A549 (cell line): ENCODE data around the gene HADHB. TPM values are rescaled to one million over a fixed set of nuclear protein-coding genes. Genes with fewer than 3 reads are reported as not detected.
A peak's percentile ranks its signal among the peaks of the same experiment; 100 is the strongest.

Experiments
- ATAC-seq, 2 experiments: fragments of 200-7000 bp in 1 of 2; fragments of >200 bp in 1 of 2; cut with Nextera tagmentation in 1 of 2; cut with Tn5 transposase in 1 of 2; 3 replicates each; pipeline versions ENCODE4 v1.8.0 to v1.9.1; 2018 to 2020; ENCODE audit warnings: mild to moderate bottlenecking in 1 of 2, moderate library complexity in 1 of 2
- CTCF ChIA-PET: fragments of 300-600 bp; sonication (Branson Sonifier 250); formaldehyde crosslinking; extraction: SDS; loops from one replicate; lab custom pipeline; 2021; ENCODE audit warnings: antibody characterized with exemption, inconsistent platforms; lab: Yijun Ruan, JAX
- POLR2A ChIA-PET: fragments of 350-600 bp; formaldehyde crosslinking; extraction: SDS; loops from one replicate; lab custom pipeline; 2021; ENCODE audit warnings: antibody characterized with exemption, inconsistent platforms; lab: Yijun Ruan, JAX
- DNase-seq, 2 experiments: peaks; one replicate each; pipeline versions ENCODE4 v3.0.0 to v3.0.0-alpha.2; 2011 to 2016; ENCODE audit warnings: low read depth in 1 of 2, low spot score in 1 of 2
- FAIRE-seq: peaks from 2 replicates; lab custom pipeline; 2011; peaks lifted over from hg19 to GRCh38; lab: Jason Lieb, UNC
- H3K27ac ChIP-seq, 2 experiments: fragments of >200 bp; sonication (Bioruptor Twin); formaldehyde crosslinking; 3 replicates each; pipeline ENCODE4 v1.5.1; 2016 to 2017
- H3K4me1 ChIP-seq: fragments of >200 bp; sonication (Bioruptor Twin); formaldehyde crosslinking; 3 replicates; pipeline ENCODE4 v1.6.1; 2016
- H3K4me2 ChIP-seq: fragments of >200 bp; sonication (Bioruptor Twin); formaldehyde crosslinking; 3 replicates; pipeline ENCODE4 v1.6.1; 2016
- H3K4me3 ChIP-seq: fragments of >200 bp; sonication (Bioruptor Twin); formaldehyde crosslinking; 3 replicates; pipeline ENCODE4 v1.5.1; 2016
- H3K9me3 ChIP-seq: fragments of >200 bp; sonication (Bioruptor Twin); formaldehyde crosslinking; 3 replicates; pipeline ENCODE4 v1.6.1; 2016
- ATOH8 ChIP-seq: fragments of 250-450 bp; sonication (Bioruptor Pico); IDR thresholded peaks from 2 replicates; pipeline ENCODE4 v1.5.0; 2020; ENCODE audit warnings: low read depth, mild to moderate bottlenecking, moderate library complexity
- CBX2 ChIP-seq: fragments of 200-600 bp; sonication (generic); IDR thresholded peaks from 2 replicates; pipeline ENCODE4 v1.6.1; 2016; ENCODE audit warnings: low read depth, mild to moderate bottlenecking, borderline replicate concordance
- CEBPB ChIP-seq, 2 experiments: fragments of >200 bp in 1 of 2; sonication (Bioruptor Twin) in 1 of 2; formaldehyde crosslinking in 1 of 2; IDR thresholded peaks; 2 replicates each; pipeline ENCODE4 v1.6.1; 2012 to 2016
- EP300 ChIP-seq, 2 experiments: fragments of >200 bp; sonication (Bioruptor Twin); formaldehyde crosslinking; IDR thresholded peaks; 2 replicates in 1 of 2; 3 replicates in 1 of 2; pipeline ENCODE4 v1.6.1; 2016 to 2017
- KDM1A ChIP-seq: fragments of 200-600 bp; sonication (generic); IDR thresholded peaks from 2 replicates; pipeline ENCODE4 v1.6.1; 2016; ENCODE audit warnings: low read depth, mild to moderate bottlenecking
- MAX ChIP-seq: IDR thresholded peaks from 2 replicates; pipeline ENCODE4 v1.6.1; 2012
- NFE2L2 ChIP-seq: fragments of 150-350 bp; conservative IDR thresholded peaks from 2 replicates; pipeline ENCODE4 v1.6.1; 2014; ENCODE audit warnings: low read length
- NPAS2 ChIP-seq: fragments of 250-450 bp; sonication (Bioruptor Pico); IDR thresholded peaks from 2 replicates; pipeline ENCODE4 v1.8.0; 2022; ENCODE audit warnings: mild to moderate bottlenecking, moderate library complexity, borderline replicate concordance
- SREBF2 ChIP-seq: fragments of 450-650 bp; IDR thresholded peaks from 2 replicates; pipeline ENCODE4 v1.6.1; 2014; ENCODE audit warnings: mild to moderate bottlenecking, moderate library complexity
- TFCP2L1 ChIP-seq: fragments of 250-450 bp; sonication (Bioruptor Pico); IDR thresholded peaks from 2 replicates; pipeline ENCODE4 v1.5.0; 2021; ENCODE audit warnings: mild to moderate bottlenecking
- USF2 ChIP-seq: fragments of 450-650 bp; IDR thresholded peaks from 2 replicates; pipeline ENCODE4 v1.6.1; 2014; ENCODE audit warnings: antibody characterized with exemption
- ZFP36 ChIP-seq: fragments of 450-650 bp; IDR thresholded peaks from 2 replicates; pipeline ENCODE4 v1.6.1; 2014; ENCODE audit warnings: borderline replicate concordance; ENCODE audit not compliant: partially characterized antibody
- WGBS: methylation state at CpG from one replicate; pipeline ENCODE4 v1.1.6; 2017; ENCODE audit errors: missing lambda C conversion rate; 5-methylcytosine and 5-hydroxymethylcytosine counted together
- polyA plus RNA-seq, 4 experiments: library from polyadenylated mRNA; depleted of rRNA in 3 of 4; stranded (reverse); fragments of >200 nt; fragmentation: RNase III in 1 of 4; extraction: RNeasy Plus Mini Kit Qiagen cat#74134 plus additional on column Dnase treatment in 1 of 4; gene quantifications; 2 replicates in 3 of 4; 3 replicates in 1 of 4; pipeline ENCODE4 v1.2.3, GENCODE V29; 2011 to 2017

Gene HADHB
- polyA plus RNA-seq, 2 of the 4 experiments (the other 2 are of a cell fraction), result 95.4 to 161 TPM

- TF ChIP-seq NPAS2 (no peak), ATOH8 (no peak)
Measured at GRCh38 chr2:26270373-26270772, 25.6 kb downstream of the HADHB start (continued).

- ATAC-seq, result no peak
- WGBS, result 85% methylated on average over 2 of the region's 2 CpGs
- no peak for FAIRE-seq
- CTCF ChIA-PET, result interaction anchor here (1.1 kb wide), 1 partner anchor 17 kb away, joined by 3 read pairs; no protein-coding TSS in a partner anchor
- Histone ChIP-seq H3K9me3 (no peaks in the 10 kb centered on the region), H3K4me2 (peak overlapping the region; percentile 4; the same call in 2 of the 3 replicates), H3K4me1 (peaks cover 15% of the 10 kb centered on the region; the same call in 2 of the 3 replicates), H3K27ac (peak overlapping the region in 1 of 2 experiments; percentile 9; a peak in 2 of 6 replicates), H3K4me3 (no peak overlapping the region)
- POLR2A ChIA-PET, result interaction anchor here (0.8 kb wide), 1 partner anchor 30 kb away, joined by 3 read pairs; no protein-coding TSS in a partner anchor
- no peak for DNase-seq
- TF ChIP-seq CEBPB (IDR thresholded peaks at IDR 0.05) (no peak), TFCP2L1 (CRISPR knock-in tag) (no peak), KDM1A (no peak)
Measured at GRCh38 chr2:26273501-26273900, 28.8 kb downstream of the HADHB start.

GRCh38 chr2:26274058-26274613, 29.4 kb downstream of the HADHB start:
- FAIRE-seq, result no peak
- Histone ChIP-seq H3K4me1 (peaks cover 15% of the 10 kb centered on the region; the same call in 2 of the 3 replicates), H3K9me3 (no peaks in the 10 kb centered on the region)
- no peak for ATAC-seq
- no peak for TF ChIP-seq ATOH8
- no peak for TF ChIP-seq USF2
- no peak for TF ChIP-seq SREBF2
- 0 out of 4 replicates have a peak, but pooled peaks of 1 of the 2 experiments have one; percentile 21 for TF ChIP-seq CEBPB (IDR thresholded peaks at IDR 0.05)
- TF ChIP-seq, all 56 proteins: peak for 1
- no peak overlapping the region; a peak in 2 of 6 replicates for H3K27ac ChIP-seq
- 74% methylated on average over 5 of the region's 5 CpGs for WGBS
- POLR2A ChIA-PET, result interaction anchor here (0.8 kb wide), 1 partner anchor 31 kb away, joined by 3 read pairs; no protein-coding TSS in a partner anchor
- no peak overlapping the region for H3K4me3 ChIP-seq
- CTCF ChIA-PET, result interaction anchor here (0.9 to 1.1 kb wide), 3 partner anchors 9 to 62 kb away, joined by 3 read pairs; no protein-coding TSS in a partner anchor
- DNase-seq, result peak in 1 of 2 experiments; percentile 12
- peak overlapping the region; percentile 4; the same call in 2 of the 3 replicates for H3K4me2 ChIP-seq

- Histone ChIP-seq H3K4me2 (no peak overlapping the region), H3K4me3 (no peak overlapping the region), H3K4me1 (peaks cover 15% of the 10 kb centered on the region; the same call in 2 of the 3 replicates), H3K9me3 (no peaks in the 10 kb centered on the region), H3K27ac (no peak overlapping the region)
- no peak for DNase-seq
- no peak for ATAC-seq
- ChIA-PET POLR2A (no interaction called here), CTCF (interaction anchor here (0.7 to 1.2 kb wide), 3 partner anchors 36 to 54 kb away, joined by 3 to 4 read pairs (median 4); no protein-coding TSS in a partner anchor)
- TF ChIP-seq CBX2, result no peak
- peak; percentile 7 for FAIRE-seq
- whole genome bisulfite sequencing, result 86% methylated on average over 4 of the region's 4 CpGs
Measured at GRCh38 chr2:26276484-26277227, 31.9 kb downstream of the HADHB start.

GRCh38 chr2:26279886-26280285, 35.1 kb downstream of the HADHB start:
- POLR2A ChIA-PET, result no interaction called here
- Histone ChIP-seq H3K4me3 (no peak overlapping the region), H3K4me1 (peaks cover 6% of the 10 kb centered on the region; the same call in 2 of the 3 replicates), H3K4me2 (no peak overlapping the region), H3K9me3 (no peaks in the 10 kb centered on the region), H3K27ac (no peak overlapping the region)
- FAIRE-seq, result no peak
- no peak for ATAC-seq
- TF ChIP-seq EP300 (IDR thresholded peaks at IDR 0.05), result no peak
- no peak for TF ChIP-seq MAX
- TF ChIP-seq NFE2L2, result no peak
- no peak for TF ChIP-seq ZFP36
- WGBS, result 91% methylated on average over 3 of the region's 3 CpGs
- CTCF ChIA-PET, result no interaction called here
- no peak for DNase-seq
